ENCODE data around the gene ZBTB45.
"Not testable (repeated sequence)": the region's sequence is repeated elsewhere in the genome, so short reads cannot be mapped to it uniquely, and the experiment has no call there.

Gene ZBTB45

DNA sequence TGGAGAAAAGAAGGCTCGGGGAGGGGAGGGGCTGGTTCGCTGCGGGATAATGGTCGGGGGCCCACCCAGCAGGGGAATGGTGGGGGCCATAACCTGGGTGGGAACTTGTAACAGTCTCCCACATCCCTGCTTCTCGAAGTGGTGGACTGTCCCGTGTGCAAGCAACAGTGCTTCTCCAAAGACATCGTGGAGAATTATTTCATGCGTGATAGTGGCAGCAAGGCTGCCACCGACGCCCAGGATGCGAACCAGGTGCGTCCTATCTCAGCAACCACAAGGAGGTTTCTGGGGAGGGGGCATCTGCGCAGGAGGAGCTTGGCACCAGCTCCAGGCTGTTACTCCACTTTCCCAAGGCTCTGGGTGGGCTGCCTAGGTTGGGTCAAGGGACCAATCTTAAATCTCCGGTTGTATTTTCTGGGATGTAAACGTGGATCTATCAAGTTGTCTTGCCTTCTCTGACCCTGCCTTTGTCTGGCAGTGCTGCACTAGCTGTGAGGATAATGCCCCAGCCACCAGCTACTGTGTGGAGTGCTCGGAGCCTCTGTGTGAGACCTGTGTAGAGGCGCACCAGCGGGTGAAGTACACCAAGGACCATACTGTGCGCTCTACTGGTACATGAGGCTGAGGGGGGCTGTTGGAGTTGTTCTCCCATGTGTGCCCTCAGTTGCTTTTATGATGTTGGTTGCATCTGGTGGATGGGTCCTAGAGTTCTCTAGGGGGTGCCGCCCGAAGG is 25.8 kb upstream of the ZBTB45 start:
- peaks cover 59% of the 10 kb centered on the region for H4K20me1 ChIP-seq (ENCODE audit: insufficient read depth, low read length, poor library complexity, severe bottlenecking)
- peak overlapping the region; percentile 93 for H3K9ac ChIP-seq (ENCODE audit: low read depth, low read length, poor library complexity, severe bottlenecking)
- H3K27me3 ChIP-seq (ENCODE audit: insufficient read depth, low read length, poor library complexity, severe bottlenecking), result no peaks in the 10 kb centered on the region
- H3K36me3 ChIP-seq (ENCODE audit: insufficient read depth, low read length), result peaks cover 44% of the 10 kb centered on the region
- H3K79me2 ChIP-seq (ENCODE audit: insufficient read depth, low read length), result peaks cover 59% of the 10 kb centered on the region
- no peaks in the 10 kb centered on the region for H3K9me2 ChIP-seq (replicated peaks; ENCODE audit: low read depth, low read length)
- peak overlapping the region; percentile 96 for H3K4me3 ChIP-seq (ENCODE audit: low read length, poor library complexity, severe bottlenecking)
- peaks cover 4% of the 10 kb centered on the region for H3F3A ChIP-seq (ENCODE audit: low read depth)
- peaks cover 27% of the 10 kb centered on the region for H3K4me1 ChIP-seq (ENCODE audit: insufficient read depth, low read length, poor library complexity, severe bottlenecking)
- H2AFZ ChIP-seq (ENCODE audit: low read length), result no peak overlapping the region
- H3K9me3 ChIP-seq (ENCODE audit: insufficient read depth, low read depth, low read length), result no peaks in the 10 kb centered on the region
- H3K4me2 ChIP-seq (ENCODE audit: low read depth, low read length, poor library complexity, severe bottlenecking), result peak overlapping the region; percentile 97
- no peak for TF ChIP-seq EZH2phosphoT487 (IDR thresholded peaks at IDR 0.05; ENCODE audit: borderline replicate concordance)
- TF ChIP-seq, protein P1, sequence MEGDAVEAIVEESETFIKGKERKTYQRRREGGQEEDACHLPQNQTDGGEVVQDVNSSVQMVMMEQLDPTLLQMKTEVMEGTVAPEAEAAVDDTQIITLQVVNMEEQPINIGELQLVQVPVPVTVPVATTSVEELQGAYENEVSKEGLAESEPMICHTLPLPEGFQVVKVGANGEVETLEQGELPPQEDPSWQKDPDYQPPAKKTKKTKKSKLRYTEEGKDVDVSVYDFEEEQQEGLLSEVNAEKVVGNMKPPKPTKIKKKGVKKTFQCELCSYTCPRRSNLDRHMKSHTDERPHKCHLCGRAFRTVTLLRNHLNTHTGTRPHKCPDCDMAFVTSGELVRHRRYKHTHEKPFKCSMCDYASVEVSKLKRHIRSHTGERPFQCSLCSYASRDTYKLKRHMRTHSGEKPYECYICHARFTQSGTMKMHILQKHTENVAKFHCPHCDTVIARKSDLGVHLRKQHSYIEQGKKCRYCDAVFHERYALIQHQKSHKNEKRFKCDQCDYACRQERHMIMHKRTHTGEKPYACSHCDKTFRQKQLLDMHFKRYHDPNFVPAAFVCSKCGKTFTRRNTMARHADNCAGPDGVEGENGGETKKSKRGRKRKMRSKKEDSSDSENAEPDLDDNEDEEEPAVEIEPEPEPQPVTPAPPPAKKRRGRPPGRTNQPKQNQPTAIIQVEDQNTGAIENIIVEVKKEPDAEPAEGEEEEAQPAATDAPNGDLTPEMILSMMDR (conservative IDR thresholded peaks at IDR 0.05; ENCODE audit: low read length), result no peak

DNA sequence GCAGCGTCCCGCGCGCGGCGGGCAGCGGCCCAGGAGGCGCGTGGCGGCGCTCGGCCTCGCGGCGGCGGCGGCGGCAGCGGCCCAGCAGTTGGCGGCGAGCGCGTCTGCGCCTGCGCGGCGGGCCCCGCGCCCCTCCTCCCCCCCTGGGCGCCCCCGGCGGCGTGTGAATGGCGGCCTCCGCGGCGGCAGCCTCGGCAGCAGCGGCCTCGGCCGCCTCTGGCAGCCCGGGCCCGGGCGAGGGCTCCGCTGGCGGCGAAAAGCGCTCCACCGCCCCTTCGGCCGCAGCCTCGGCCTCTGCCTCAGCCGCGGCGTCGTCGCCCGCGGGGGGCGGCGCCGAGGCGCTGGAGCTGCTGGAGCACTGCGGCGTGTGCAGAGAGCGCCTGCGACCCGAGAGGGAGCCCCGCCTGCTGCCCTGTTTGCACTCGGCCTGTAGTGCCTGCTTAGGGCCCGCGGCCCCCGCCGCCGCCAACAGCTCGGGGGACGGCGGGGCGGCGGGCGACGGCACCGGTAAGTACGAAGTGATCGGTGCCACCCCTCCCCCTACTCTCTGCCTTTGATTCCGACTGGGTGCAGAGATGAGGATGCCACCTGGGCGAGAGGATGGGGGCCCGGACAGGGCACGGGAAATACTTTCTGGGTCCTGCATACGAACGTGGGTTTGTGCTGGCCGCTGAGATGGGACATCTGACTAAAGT is 25.1 kb upstream of the ZBTB45 start:
- TF ChIP-seq EZH2phosphoT487 (IDR thresholded peaks at IDR 0.05; ENCODE audit: borderline replicate concordance), result no peak
- TF ChIP-seq, protein P1 (conservative IDR thresholded peaks at IDR 0.05; ENCODE audit: low read length), result no peak
- peaks cover 52% of the 10 kb centered on the region for H3K79me2 ChIP-seq (ENCODE audit: insufficient read depth, low read length)
- peaks cover 52% of the 10 kb centered on the region for H4K20me1 ChIP-seq (ENCODE audit: insufficient read depth, low read length, poor library complexity, severe bottlenecking)
- peaks cover 4% of the 10 kb centered on the region for H3F3A ChIP-seq (ENCODE audit: low read depth)
- H3K4me3 ChIP-seq (ENCODE audit: low read length, poor library complexity, severe bottlenecking), result peak overlapping the region; percentile 96
- no peaks in the 10 kb centered on the region for H3K9me2 ChIP-seq (replicated peaks; ENCODE audit: low read depth, low read length)
- peaks cover 37% of the 10 kb centered on the region for H3K36me3 ChIP-seq (ENCODE audit: insufficient read depth, low read length)
- no peaks in the 10 kb centered on the region for H3K9me3 ChIP-seq (ENCODE audit: insufficient read depth, low read depth, low read length)
- peaks cover 27% of the 10 kb centered on the region for H3K4me1 ChIP-seq (ENCODE audit: insufficient read depth, low read length, poor library complexity, severe bottlenecking)
- no peak overlapping the region for H2AFZ ChIP-seq (ENCODE audit: low read length)
- no peaks in the 10 kb centered on the region for H3K27me3 ChIP-seq (ENCODE audit: insufficient read depth, low read length, poor library complexity, severe bottlenecking)
- H3K4me2 ChIP-seq (ENCODE audit: low read depth, low read length, poor library complexity, severe bottlenecking), result peak overlapping the region; percentile 97
- peak overlapping the region; percentile 93 for H3K9ac ChIP-seq (ENCODE audit: low read depth, low read length, poor library complexity, severe bottlenecking)

DNA sequence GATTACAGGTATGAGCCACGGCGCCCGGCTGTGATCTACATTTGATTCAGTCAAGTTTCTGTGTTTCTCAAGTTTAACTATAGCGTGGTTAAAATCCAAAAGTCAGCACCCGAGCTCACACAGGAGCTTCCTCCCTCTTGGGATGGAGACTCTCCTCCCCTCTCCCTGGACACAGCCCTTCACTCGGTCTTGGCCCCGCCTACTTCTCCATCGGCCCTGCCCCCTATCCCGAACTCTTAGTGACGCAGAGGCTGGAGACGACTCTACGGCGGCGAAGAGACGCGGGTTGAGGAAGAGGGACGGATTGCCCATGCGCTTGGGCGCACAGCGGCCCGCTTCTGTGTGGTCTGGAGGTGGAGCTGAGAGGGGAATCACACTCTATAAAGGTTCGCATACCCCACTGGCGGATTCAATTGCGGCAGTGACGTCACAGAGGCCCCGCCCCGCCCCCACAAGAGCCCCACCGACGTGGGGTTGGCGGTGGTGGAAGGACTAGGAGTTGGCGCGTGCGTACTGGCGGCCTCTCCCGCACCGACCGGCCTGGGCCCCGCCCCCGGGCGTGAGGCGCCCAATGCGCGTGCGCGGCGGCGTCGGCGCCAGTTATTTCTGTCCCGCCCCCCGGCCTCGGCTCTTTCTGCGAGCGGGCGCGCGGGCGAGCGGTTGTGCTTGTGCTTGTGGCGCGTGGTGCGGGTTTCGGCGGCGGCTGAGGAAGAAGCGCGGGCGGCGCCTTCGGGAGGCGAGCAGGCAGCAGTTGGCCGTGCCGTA is 24.4 kb upstream of the ZBTB45 start, which contains the start of gene TRIM28:
Gene TRIM28, plus strand, starts transcription at position 239 of the 765 bp plus-strand sequence. CDS start 694 bp downstream, outside the sequence.
- Histone ChIP-seq H2AFZ (ENCODE audit: low read length) (peak within 1 kb of the TSS; percentile 44), H3K27me3 (ENCODE audit: insufficient read depth, low read length, poor library complexity, severe bottlenecking) (no peaks in the 10 kb centered on the region), H3K4me2 (ENCODE audit: low read depth, low read length, poor library complexity, severe bottlenecking) (peak within 1 kb of the TSS; percentile 97), H3K9me2 (replicated peaks; ENCODE audit: low read depth, low read length) (no peaks in the 10 kb centered on the region), H3F3A (ENCODE audit: low read depth) (peaks cover 4% of the 10 kb centered on the region), H3K4me1 (ENCODE audit: insufficient read depth, low read length, poor library complexity, severe bottlenecking) (peaks cover 30% of the 10 kb centered on the region), H4K20me1 (ENCODE audit: insufficient read depth, low read length, poor library complexity, severe bottlenecking) (peaks cover 44% of the 10 kb centered on the region), H3K9ac (ENCODE audit: low read depth, low read length, poor library complexity, severe bottlenecking) (peak within 1 kb of the TSS; percentile 93), H3K4me3 (ENCODE audit: low read length, poor library complexity, severe bottlenecking) (peak within 1 kb of the TSS; percentile 96), H3K36me3 (ENCODE audit: insufficient read depth, low read length) (peaks cover 30% of the 10 kb centered on the region), H3K79me2 (ENCODE audit: insufficient read depth, low read length) (peaks cover 45% of the 10 kb centered on the region), H3K9me3 (ENCODE audit: insufficient read depth, low read depth, low read length) (no peaks in the 10 kb centered on the region)
- TF ChIP-seq EZH2phosphoT487 (IDR thresholded peaks at IDR 0.05; ENCODE audit: borderline replicate concordance), result no peak
- TF ChIP-seq, protein P1 (conservative IDR thresholded peaks at IDR 0.05; ENCODE audit: low read length), result no peak

DNA sequence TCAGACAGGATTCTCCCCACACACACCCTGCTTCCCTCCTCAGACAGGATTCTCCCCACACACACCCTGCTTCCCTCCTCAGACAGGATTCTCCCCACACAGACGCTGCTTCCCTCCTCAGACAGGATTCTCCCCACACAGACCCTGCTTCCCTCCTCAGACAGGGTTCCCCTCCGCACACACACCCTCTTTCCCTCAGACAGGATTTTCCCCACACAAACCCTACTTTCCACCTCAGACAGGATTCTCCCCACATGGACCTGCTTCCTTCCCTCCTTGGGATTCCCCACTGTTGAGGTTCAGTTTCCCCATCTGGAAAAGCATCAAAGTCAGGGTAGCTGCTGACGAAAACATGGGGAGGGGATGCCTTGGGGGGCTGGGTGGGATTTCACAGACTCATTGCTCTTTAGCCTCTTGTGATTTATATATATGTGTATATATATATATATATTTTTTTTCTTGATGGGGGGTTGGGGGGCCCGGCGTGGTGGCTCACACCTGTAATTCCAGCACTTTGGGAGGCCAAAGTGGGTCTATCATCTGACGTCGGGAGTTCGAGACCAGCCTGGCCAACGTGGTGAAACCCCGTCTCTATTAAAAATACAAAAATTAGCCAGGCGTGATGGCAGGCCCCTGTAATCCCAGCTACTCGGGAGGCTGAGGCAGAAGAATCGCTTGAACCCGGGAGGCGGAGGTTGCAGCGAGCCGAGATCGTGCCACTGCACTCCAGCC is 23.2 kb upstream of the ZBTB45 start:
- H3K4me3 ChIP-seq (ENCODE audit: low read length, poor library complexity, severe bottlenecking), result peak overlapping the region; percentile 96
- not testable (repeated sequence) for H2AFZ ChIP-seq (ENCODE audit: low read length); H3F3A ChIP-seq (ENCODE audit: low read depth); H3K9me3 ChIP-seq (ENCODE audit: insufficient read depth, low read depth, low read length); H3K9me2 ChIP-seq (replicated peaks; ENCODE audit: low read depth, low read length); H3K27me3 ChIP-seq (ENCODE audit: insufficient read depth, low read length, poor library complexity, severe bottlenecking)
- H3K4me1 ChIP-seq (ENCODE audit: insufficient read depth, low read length, poor library complexity, severe bottlenecking), result peaks cover 34% of the 10 kb centered on the region
- peaks cover 18% of the 10 kb centered on the region; the same call in 1 of the 2 replicates for H3K36me3 ChIP-seq (ENCODE audit: insufficient read depth, low read length)
- H4K20me1 ChIP-seq (ENCODE audit: insufficient read depth, low read length, poor library complexity, severe bottlenecking), result peaks cover 32% of the 10 kb centered on the region
- H3K4me2 ChIP-seq (ENCODE audit: low read depth, low read length, poor library complexity, severe bottlenecking), result peak overlapping the region; percentile 71
- peak overlapping the region; percentile 76 for H3K9ac ChIP-seq (ENCODE audit: low read depth, low read length, poor library complexity, severe bottlenecking)
- H3K79me2 ChIP-seq (ENCODE audit: insufficient read depth, low read length), result peaks cover 33% of the 10 kb centered on the region
